OCI-LY1 (cell line): ENCODE data around the gene CEP131.

Experiments
- H2AFZ ChIP-seq: fragments of 200-600 bp; sonication (generic), shearing (Covaris generic); 2 replicates; pipeline ENCODE4 v1.6.0; 2014; ENCODE audit warnings: antibody characterized with exemption, mild to moderate bottlenecking, low read length
- H3F3A ChIP-seq: fragments of 200-600 bp; sonication (generic), shearing (Covaris generic); 2 replicates; pipeline ENCODE4 v1.6.0; 2014; ENCODE audit warnings: mild to moderate bottlenecking, antibody characterized with exemption, low read length, moderate library complexity; ENCODE audit not compliant: insufficient read depth
- H3K27ac ChIP-seq: fragments of 200-600 bp; sonication (generic); 2 replicates; pipeline ENCODE4 v1.5.1; 2014; ENCODE audit warnings: low read length, mixed run types, mild to moderate bottlenecking, low read depth; ENCODE audit not compliant: poor library complexity, severe bottlenecking
- H3K27me3 ChIP-seq: fragments of 200-600 bp; sonication (generic); 2 replicates; pipeline ENCODE4 v1.6.0; 2014; ENCODE audit warnings: antibody characterized with exemption, mild to moderate bottlenecking, low read length, moderate library complexity; ENCODE audit not compliant: insufficient read depth
- H3K36me3 ChIP-seq: fragments of 200-600 bp; sonication (generic); 2 replicates; pipeline ENCODE4 v1.6.1; 2014; ENCODE audit warnings: mild to moderate bottlenecking, antibody characterized with exemption, low read length, moderate library complexity, mixed read lengths; ENCODE audit not compliant: insufficient read depth
- H3K4me1 ChIP-seq: fragments of 200-600 bp; sonication (generic); 2 replicates; pipeline ENCODE4 v1.5.1; 2014; ENCODE audit warnings: mild to moderate bottlenecking, low read length, moderate library complexity; ENCODE audit not compliant: insufficient read depth, severe bottlenecking
- H3K4me2 ChIP-seq: fragments of 200-600 bp; sonication (generic), shearing (Covaris generic); 2 replicates; pipeline ENCODE4 v1.6.1; 2014; ENCODE audit warnings: low read length
- H3K4me3 ChIP-seq: fragments of 200-600 bp; sonication (generic); 2 replicates; pipeline ENCODE4 v1.5.1; 2014; ENCODE audit warnings: low read length, low read depth, mild to moderate bottlenecking, mixed read lengths; ENCODE audit not compliant: poor library complexity, severe bottlenecking
- H3K79me2 ChIP-seq: fragments of 200-600 bp; shearing (Covaris generic); 2 replicates; pipeline ENCODE4 v1.6.1; 2016; ENCODE audit warnings: mixed run types, low read length, mixed read lengths; ENCODE audit not compliant: insufficient read depth
- H3K9ac ChIP-seq: fragments of 200-600 bp; sonication (generic), shearing (Covaris generic); 2 replicates; pipeline ENCODE4 v1.6.1; 2014; ENCODE audit warnings: mild to moderate bottlenecking, low read length, mixed read lengths
- H3K9me2 ChIP-seq: fragments of 200-600 bp; sonication (generic), shearing (Covaris generic); 2 replicates; pipeline ENCODE4 v1.6.1; 2014; ENCODE audit warnings: low read depth, mild to moderate bottlenecking, low read length, mixed read lengths
- H3K9me3 ChIP-seq: fragments of 200-600 bp; shearing (Covaris generic); 2 replicates; pipeline ENCODE4 v1.6.1; 2014; ENCODE audit warnings: low read length, mixed read lengths
- H4K20me1 ChIP-seq: fragments of 200-600 bp; sonication (generic), shearing (Covaris generic); 2 replicates; pipeline ENCODE4 v1.6.0; 2016; ENCODE audit warnings: mild to moderate bottlenecking, low read length; ENCODE audit not compliant: insufficient read depth
- EZH2 ChIP-seq: fragments of 200-600 bp; sonication (generic), shearing (Covaris generic); IDR thresholded peaks from 2 replicates; pipeline ENCODE4 v1.8.0; 2017; ENCODE audit warnings: borderline replicate concordance, mixed run types, mild to moderate bottlenecking, antibody characterized with exemption, low read length, moderate library complexity, mixed read lengths
- TF ChIP-seq, protein P1 (sequence below): fragments of 200-600 bp; sonication (generic), shearing (Covaris generic); IDR thresholded peaks from 2 replicates; pipeline ENCODE4 v1.5.1; 2017; ENCODE audit warnings: mild to moderate bottlenecking, antibody characterized with exemption, low read length, moderate library complexity, mixed read lengths

CEP131 gene

GRCh38 chr17:81173052-81173761 is 49.6 kb downstream of the CEP131 start:
- no peaks in the 10 kb centered on the region for H4K20me1 ChIP-seq
- no peak overlapping the region for H2AFZ ChIP-seq
- no peaks in the 10 kb centered on the region for H3K4me1 ChIP-seq
- H3K27ac ChIP-seq = no peak overlapping the region
- H3K9me2 ChIP-seq = no peaks in the 10 kb centered on the region
- H3K4me3 ChIP-seq = no peak overlapping the region
- no peak overlapping the region for H3K9ac ChIP-seq
- no peak for TF ChIP-seq EZH2
- TF ChIP-seq, protein P1, sequence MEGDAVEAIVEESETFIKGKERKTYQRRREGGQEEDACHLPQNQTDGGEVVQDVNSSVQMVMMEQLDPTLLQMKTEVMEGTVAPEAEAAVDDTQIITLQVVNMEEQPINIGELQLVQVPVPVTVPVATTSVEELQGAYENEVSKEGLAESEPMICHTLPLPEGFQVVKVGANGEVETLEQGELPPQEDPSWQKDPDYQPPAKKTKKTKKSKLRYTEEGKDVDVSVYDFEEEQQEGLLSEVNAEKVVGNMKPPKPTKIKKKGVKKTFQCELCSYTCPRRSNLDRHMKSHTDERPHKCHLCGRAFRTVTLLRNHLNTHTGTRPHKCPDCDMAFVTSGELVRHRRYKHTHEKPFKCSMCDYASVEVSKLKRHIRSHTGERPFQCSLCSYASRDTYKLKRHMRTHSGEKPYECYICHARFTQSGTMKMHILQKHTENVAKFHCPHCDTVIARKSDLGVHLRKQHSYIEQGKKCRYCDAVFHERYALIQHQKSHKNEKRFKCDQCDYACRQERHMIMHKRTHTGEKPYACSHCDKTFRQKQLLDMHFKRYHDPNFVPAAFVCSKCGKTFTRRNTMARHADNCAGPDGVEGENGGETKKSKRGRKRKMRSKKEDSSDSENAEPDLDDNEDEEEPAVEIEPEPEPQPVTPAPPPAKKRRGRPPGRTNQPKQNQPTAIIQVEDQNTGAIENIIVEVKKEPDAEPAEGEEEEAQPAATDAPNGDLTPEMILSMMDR = no peak
- H3K4me2 ChIP-seq = no peak overlapping the region
- H3K9me3 ChIP-seq = peaks cover 10% of the 10 kb centered on the region
- no peaks in the 10 kb centered on the region for H3K79me2 ChIP-seq
- H3K36me3 ChIP-seq = no peaks in the 10 kb centered on the region; the same call in 1 of the 2 replicates
- peaks cover 11% of the 10 kb centered on the region; the same call in 1 of the 2 replicates for H3K27me3 ChIP-seq
- H3F3A ChIP-seq = no peaks in the 10 kb centered on the region

GRCh38 chr17:81171941-81172340 is 50.8 kb downstream of the CEP131 start:
- no peaks in the 10 kb centered on the region for H3F3A ChIP-seq
- no peaks in the 10 kb centered on the region for H4K20me1 ChIP-seq
- H3K9me2 ChIP-seq = no peaks in the 10 kb centered on the region
- H3K9me3 ChIP-seq = peaks cover 10% of the 10 kb centered on the region
- H3K27me3 ChIP-seq = peaks cover 9% of the 10 kb centered on the region; the same call in 1 of the 2 replicates
- no peak overlapping the region for H3K4me3 ChIP-seq
- H3K4me1 ChIP-seq = no peaks in the 10 kb centered on the region
- no peak overlapping the region for H3K9ac ChIP-seq
- H3K27ac ChIP-seq = no peak overlapping the region
- H2AFZ ChIP-seq = no peak overlapping the region
- H3K79me2 ChIP-seq = no peaks in the 10 kb centered on the region
- H3K4me2 ChIP-seq = no peak overlapping the region
- no peak for TF ChIP-seq EZH2
- TF ChIP-seq, protein P1 = no peak
- no peaks in the 10 kb centered on the region; the same call in 1 of the 2 replicates for H3K36me3 ChIP-seq

- H3K4me1 ChIP-seq = no peaks in the 10 kb centered on the region
- no peak overlapping the region for H3K9ac ChIP-seq
- no peaks in the 10 kb centered on the region for H4K20me1 ChIP-seq
- H2AFZ ChIP-seq = no peak overlapping the region
- no peaks in the 10 kb centered on the region for H3K79me2 ChIP-seq
- H3F3A ChIP-seq = no peaks in the 10 kb centered on the region
- H3K36me3 ChIP-seq = no peaks in the 10 kb centered on the region; the same call in 1 of the 2 replicates
- TF ChIP-seq, protein P1 = no peak
- no peak for TF ChIP-seq EZH2
- peaks cover 9% of the 10 kb centered on the region; the same call in 1 of the 2 replicates for H3K27me3 ChIP-seq
- H3K9me2 ChIP-seq = no peaks in the 10 kb centered on the region
- H3K4me3 ChIP-seq = no peak overlapping the region
- peaks cover 10% of the 10 kb centered on the region for H3K9me3 ChIP-seq
- H3K4me2 ChIP-seq = no peak overlapping the region
- H3K27ac ChIP-seq = no peak overlapping the region
These were observed 51.9 kb downstream of the CEP131 start for GRCh38 chr17:81170727-81171494.
